BLaER1 (cell line): ENCODE measurements around the gene LEKR1.
A peak's percentile ranks its signal among the peaks of the same experiment; 100 is the strongest.

Experiments
- H3K27ac ChIP-seq: shearing (Covaris generic); formaldehyde crosslinking; 2 replicates; pipeline ENCODE4 v1.8.1; 2022
- H3K27me3 ChIP-seq: shearing (Covaris generic); formaldehyde crosslinking; 2 replicates; pipeline ENCODE4 v1.8.1; 2022
- H3K36me3 ChIP-seq: shearing (Covaris generic); formaldehyde crosslinking; 2 replicates; pipeline ENCODE4 v1.8.1; 2022
- H3K4me1 ChIP-seq: shearing (Covaris generic); formaldehyde crosslinking; 2 replicates; pipeline ENCODE4 v1.8.1; 2022
- H3K4me2 ChIP-seq: shearing (Covaris generic); formaldehyde crosslinking; 2 replicates; pipeline ENCODE4 v1.8.1; 2022
- H3K4me3 ChIP-seq: shearing (Covaris generic); formaldehyde crosslinking; 2 replicates; pipeline ENCODE4 v1.8.1; 2022
- H3K9ac ChIP-seq: shearing (Covaris generic); formaldehyde crosslinking; 2 replicates; pipeline ENCODE4 v1.8.1; 2022
- H3K9me3 ChIP-seq: shearing (Covaris generic); formaldehyde crosslinking; 2 replicates; pipeline ENCODE4 v1.8.1; 2022
- H4K20me1 ChIP-seq: shearing (Covaris generic); formaldehyde crosslinking; 2 replicates; pipeline ENCODE4 v1.8.1; 2022
- Cebpa-rat ChIP-seq: shearing (Covaris generic); IDR thresholded peaks from 2 replicates; pipeline ENCODE4 v1.8.1; 2022

The LEKR1 gene

DNA sequence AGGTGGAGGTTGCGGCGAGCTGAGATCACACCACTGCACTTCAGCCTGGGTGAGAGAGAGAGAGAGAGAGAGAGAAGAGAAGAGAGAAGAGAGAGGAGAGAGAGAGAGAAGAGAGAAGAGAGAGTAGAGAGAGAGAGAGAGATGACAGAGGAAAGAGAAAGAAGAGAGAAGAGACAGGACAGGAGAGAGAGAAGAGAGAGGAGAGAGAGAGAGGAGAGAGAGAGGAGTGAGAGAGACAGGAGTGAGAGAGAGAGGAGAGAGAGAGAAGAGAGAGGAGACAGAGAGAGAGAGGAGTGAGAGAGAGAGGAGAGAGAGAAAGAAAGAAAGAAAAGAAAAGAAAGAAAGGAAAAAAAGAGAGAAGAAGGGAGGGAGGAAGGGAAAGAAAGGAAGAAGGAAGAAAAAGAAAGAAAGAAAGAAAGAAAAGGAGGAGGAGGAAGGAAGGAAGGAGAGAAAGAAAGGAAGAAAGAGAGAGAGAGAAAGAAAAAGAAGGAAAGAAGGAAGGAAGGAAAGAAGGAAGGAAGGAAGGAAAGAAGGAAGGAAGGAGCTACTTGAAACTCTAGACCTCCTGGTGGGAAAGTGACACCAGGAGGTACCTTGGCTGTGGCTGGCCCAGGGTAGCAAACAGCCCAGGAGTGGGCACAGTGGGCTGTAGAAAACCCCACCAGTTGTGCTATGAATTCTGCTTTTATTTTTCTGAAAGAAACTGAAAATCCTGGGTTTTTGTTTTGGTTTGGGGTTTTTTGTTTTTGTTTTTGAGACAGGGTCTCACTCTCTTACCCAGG lies 245.8 kb downstream of the LEKR1 start:
- no peak overlapping the region for H3K9ac ChIP-seq
- no peak overlapping the region for H3K27ac ChIP-seq
- no peaks in the 10 kb centered on the region for H3K36me3 ChIP-seq
- H4K20me1 ChIP-seq = no peaks in the 10 kb centered on the region
- H3K9me3 ChIP-seq = no peaks in the 10 kb centered on the region
- H3K27me3 ChIP-seq = no peaks in the 10 kb centered on the region
- no peak overlapping the region for H3K4me3 ChIP-seq
- no peak for TF ChIP-seq Cebpa-rat
- H3K4me2 ChIP-seq = no peak overlapping the region
- peaks cover 4% of the 10 kb centered on the region; the same call in 1 of the 2 replicates for H3K4me1 ChIP-seq

GRCh38 chr3:157073810-157074209 lies 247.7 kb downstream of the LEKR1 start:
- no peaks in the 10 kb centered on the region for H4K20me1 ChIP-seq
- H3K9ac ChIP-seq = no peak overlapping the region
- no peaks in the 10 kb centered on the region for H3K27me3 ChIP-seq
- no peak overlapping the region for H3K4me3 ChIP-seq
- H3K4me1 ChIP-seq = no peaks in the 10 kb centered on the region
- H3K36me3 ChIP-seq = no peaks in the 10 kb centered on the region
- H3K9me3 ChIP-seq = no peaks in the 10 kb centered on the region
- no peak overlapping the region for H3K4me2 ChIP-seq
- no peak overlapping the region for H3K27ac ChIP-seq
- TF ChIP-seq Cebpa-rat = no peak

DNA sequence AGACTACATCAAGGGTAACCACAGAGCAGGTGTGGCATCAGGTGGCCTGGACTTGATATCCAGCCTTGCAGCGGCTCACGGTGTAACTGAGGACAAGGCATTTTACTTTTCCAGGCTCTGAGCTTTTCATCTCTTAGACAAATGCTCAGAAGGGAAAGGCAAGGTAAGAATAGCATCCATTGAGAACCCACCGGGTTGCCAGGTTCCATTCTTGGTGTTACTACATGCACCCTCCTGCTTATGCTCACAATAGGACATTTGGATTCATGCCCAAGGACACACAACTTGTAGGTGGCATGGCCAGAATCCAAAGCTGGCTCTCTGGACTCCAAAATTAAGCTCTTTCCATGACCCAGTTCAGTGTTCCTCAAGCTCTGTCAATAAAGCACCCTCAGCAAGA lies 248.3 kb downstream of the LEKR1 start:
- Histone ChIP-seq H3K27me3 (no peaks in the 10 kb centered on the region), H3K9me3 (no peaks in the 10 kb centered on the region), H4K20me1 (no peaks in the 10 kb centered on the region), H3K4me3 (no peak overlapping the region), H3K27ac (no peak overlapping the region), H3K4me2 (no peak overlapping the region), H3K4me1 (0 out of 2 replicates have a peak, but pooled peaks cover under 1% of the 10 kb centered on the region), H3K9ac (no peak overlapping the region), H3K36me3 (no peaks in the 10 kb centered on the region)
- TF ChIP-seq Cebpa-rat = no peak

DNA sequence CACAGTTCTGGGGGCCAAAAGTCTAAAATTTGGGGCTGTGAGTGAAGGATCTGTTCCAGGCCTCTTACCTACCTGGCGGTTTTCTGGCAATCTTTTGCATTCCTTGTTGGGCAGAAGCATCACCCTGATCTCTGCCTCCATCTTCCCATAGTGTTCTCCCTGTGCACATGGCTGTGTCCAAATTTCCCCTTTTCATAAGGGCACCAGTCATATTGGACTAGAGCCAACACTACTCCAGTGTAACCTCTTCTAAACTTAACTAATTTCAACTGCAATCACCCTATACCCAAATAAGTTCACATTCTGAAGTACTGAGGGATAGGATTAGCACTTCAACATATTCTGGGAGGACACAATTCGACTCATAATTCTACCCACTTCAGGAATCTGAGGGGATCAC lies 248.8 kb downstream of the LEKR1 start:
- H3K9me3 ChIP-seq = no peaks in the 10 kb centered on the region
- no peaks in the 10 kb centered on the region for H3K36me3 ChIP-seq
- no peaks in the 10 kb centered on the region for H4K20me1 ChIP-seq
- TF ChIP-seq Cebpa-rat = no peak
- H3K4me2 ChIP-seq = no peak overlapping the region
- H3K4me1 ChIP-seq = 0 out of 2 replicates have a peak, but pooled peaks cover 6% of the 10 kb centered on the region
- no peak overlapping the region for H3K9ac ChIP-seq
- no peak overlapping the region for H3K27ac ChIP-seq
- no peaks in the 10 kb centered on the region for H3K27me3 ChIP-seq
- no peak overlapping the region for H3K4me3 ChIP-seq

DNA sequence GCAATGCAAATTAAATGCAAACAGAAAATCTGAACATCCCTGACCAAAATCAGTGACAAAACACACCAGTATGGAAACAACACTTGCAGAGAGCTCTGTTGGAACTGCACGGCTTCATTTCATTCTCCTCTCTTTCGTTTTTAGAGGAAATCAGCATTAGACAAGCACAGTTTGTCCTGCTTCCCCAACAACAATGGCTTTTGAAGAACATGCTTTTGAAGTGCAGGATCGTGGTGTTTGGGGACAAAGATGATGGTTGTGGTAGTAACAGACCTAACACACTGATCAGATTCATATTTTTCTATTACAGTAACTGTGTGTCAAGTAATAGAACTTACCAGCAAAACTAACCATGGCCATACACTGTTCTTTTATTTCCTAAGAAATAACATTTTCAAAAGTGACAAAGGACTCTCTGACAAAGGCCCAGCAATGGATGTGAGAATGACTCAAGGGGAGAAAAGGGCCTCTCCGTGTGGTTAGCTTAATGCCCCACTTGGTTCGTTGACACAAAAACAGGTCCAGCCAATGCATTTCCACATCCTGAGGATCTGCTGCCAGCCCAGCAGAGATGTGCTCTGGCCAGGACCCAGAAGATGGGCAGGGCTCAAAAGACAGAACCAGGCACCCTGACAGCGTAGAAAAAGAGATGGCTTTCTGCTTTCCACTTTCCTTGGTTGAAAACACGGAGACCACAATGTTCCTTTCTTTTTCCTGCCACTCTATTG lies 249.7 kb downstream of the LEKR1 start:
- Histone ChIP-seq H3K9ac (no peak overlapping the region), H3K4me2 (no peak overlapping the region), H3K27me3 (no peaks in the 10 kb centered on the region), H3K36me3 (no peaks in the 10 kb centered on the region), H3K4me3 (no peak overlapping the region), H3K4me1 (0 out of 2 replicates have a peak, but pooled peaks cover 6% of the 10 kb centered on the region), H3K27ac (no peak overlapping the region), H4K20me1 (no peaks in the 10 kb centered on the region), H3K9me3 (no peaks in the 10 kb centered on the region)
- no peak for TF ChIP-seq Cebpa-rat

- no peak overlapping the region for H3K4me3 ChIP-seq
- H3K9ac ChIP-seq = no peak overlapping the region
- H3K4me2 ChIP-seq = no peak overlapping the region
- no peaks in the 10 kb centered on the region for H4K20me1 ChIP-seq
- H3K36me3 ChIP-seq = no peaks in the 10 kb centered on the region
- no peaks in the 10 kb centered on the region for H3K27me3 ChIP-seq
- H3K27ac ChIP-seq = no peak overlapping the region
- TF ChIP-seq Cebpa-rat = no peak
- no peaks in the 10 kb centered on the region for H3K9me3 ChIP-seq
- H3K4me1 ChIP-seq = peaks cover 15% of the 10 kb centered on the region
Observed at GRCh38 chr3:157077565-157077991, 251.4 kb downstream of the LEKR1 start.

GRCh38 chr3:157078131-157078810 lies 252.1 kb downstream of the LEKR1 start:
- Histone ChIP-seq H3K27ac (no peak overlapping the region), H3K27me3 (no peaks in the 10 kb centered on the region), H3K9me3 (no peaks in the 10 kb centered on the region), H3K4me1 (peaks cover 15% of the 10 kb centered on the region), H3K4me2 (no peak overlapping the region), H4K20me1 (no peaks in the 10 kb centered on the region), H3K36me3 (no peaks in the 10 kb centered on the region), H3K4me3 (no peak overlapping the region), H3K9ac (no peak overlapping the region)
- no peak for TF ChIP-seq Cebpa-rat

DNA sequence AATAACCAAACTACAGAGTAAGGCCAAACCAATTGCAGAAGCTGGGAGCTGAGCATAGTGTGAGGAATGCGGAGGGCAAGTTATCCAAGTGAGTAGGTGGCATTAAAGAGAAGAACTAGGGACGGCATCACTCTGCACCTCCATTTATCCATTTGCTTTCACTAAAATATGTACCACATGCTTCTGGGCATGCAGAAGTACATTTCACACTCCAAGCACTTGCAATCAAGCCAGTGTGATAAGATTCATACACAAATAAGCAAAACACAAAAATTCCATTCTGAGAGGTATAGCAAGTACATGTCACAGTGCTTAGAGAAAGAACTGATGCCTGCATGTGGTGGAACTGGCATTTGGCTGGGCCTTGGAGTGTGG lies 252.6 kb downstream of the LEKR1 start:
- no peak for TF ChIP-seq Cebpa-rat
- Histone ChIP-seq H3K4me2 (no peak overlapping the region), H4K20me1 (no peaks in the 10 kb centered on the region), H3K27ac (no peak overlapping the region), H3K36me3 (no peaks in the 10 kb centered on the region), H3K27me3 (no peaks in the 10 kb centered on the region), H3K4me3 (no peak overlapping the region), H3K9me3 (no peaks in the 10 kb centered on the region), H3K4me1 (peaks cover 15% of the 10 kb centered on the region), H3K9ac (no peak overlapping the region)

DNA sequence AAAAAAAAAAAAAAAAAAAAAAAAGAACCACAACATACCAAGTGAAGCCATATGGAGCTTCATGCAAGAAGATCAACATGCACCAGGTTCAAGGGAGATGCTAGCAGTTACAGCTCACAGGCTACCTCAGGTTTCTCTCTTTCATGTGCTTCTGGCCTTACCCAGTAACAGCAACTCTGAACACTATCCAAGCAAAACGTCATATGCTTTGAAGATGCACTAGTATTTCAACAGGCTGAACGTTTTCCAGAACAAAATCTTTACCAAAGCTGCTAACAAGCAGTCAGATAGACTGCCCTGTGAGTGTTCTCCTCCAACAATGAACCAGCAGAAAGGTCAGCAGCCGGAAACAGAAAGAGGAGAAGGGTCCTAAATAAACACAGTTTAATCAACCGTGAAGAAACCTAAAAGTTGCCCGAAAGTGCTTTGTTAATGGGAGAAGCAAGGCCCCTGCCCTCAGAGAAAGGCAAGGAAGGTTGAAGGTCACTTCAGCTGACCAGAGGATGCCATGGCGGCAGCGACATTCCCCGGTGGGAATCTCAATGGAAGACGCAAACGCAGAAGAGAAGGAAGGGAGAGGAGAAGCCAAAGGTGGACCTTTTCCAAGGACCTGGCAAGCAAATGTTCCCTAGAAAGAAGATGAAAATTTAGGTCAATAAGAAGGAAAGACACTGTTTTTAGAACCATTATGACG lies 253.7 kb downstream of the LEKR1 start:
- no peaks in the 10 kb centered on the region for H3K9me3 ChIP-seq
- no peak overlapping the region for H3K4me3 ChIP-seq
- H3K36me3 ChIP-seq = no peaks in the 10 kb centered on the region
- H3K4me1 ChIP-seq = peaks cover 15% of the 10 kb centered on the region
- H4K20me1 ChIP-seq = no peaks in the 10 kb centered on the region
- H3K27ac ChIP-seq = no peak overlapping the region
- H3K27me3 ChIP-seq = no peaks in the 10 kb centered on the region
- peak overlapping the region; percentile 11; the same call in 1 of the 2 replicates for H3K4me2 ChIP-seq
- TF ChIP-seq Cebpa-rat = no peak
- no peak overlapping the region for H3K9ac ChIP-seq
